WTC11 (cell line): ENCODE measurements around the gene C2orf92. TPM values are rescaled to one million over a fixed set of nuclear protein-coding genes. Genes with fewer than 3 reads are reported as not detected.

Experiments
- ATAC-seq: fragments of 200-7000 bp; cut with Tn5 transposase; 2 replicates; pipeline ENCODE4 v1.10.0; 2021; ENCODE audit warnings: mild to moderate bottlenecking, moderate library complexity
- CTCF ChIA-PET: fragments of 300-600 bp; sonication (Branson Sonifier 250); formaldehyde crosslinking; loops from one replicate; lab custom pipeline; 2021; ENCODE audit warnings: antibody characterized with exemption; lab: Charles Lee
- POLR2A ChIA-PET: fragments of 350-600 bp; sonication (Branson Sonifier 250); formaldehyde crosslinking; loops from one replicate; lab custom pipeline; 2021; ENCODE audit warnings: antibody characterized with exemption; lab: Charles Lee
- DNase-seq: peaks from one replicate; pipeline ENCODE4 v3.0.0; 2021; ENCODE audit warnings: low spot score
- H3K27ac Mint-ChIP-seq: 2 replicates; pipeline ENCODE4 v1.8.0; 2021; ENCODE audit warnings: mixed read lengths
- H3K27me3 Mint-ChIP-seq: 2 replicates; pipeline ENCODE4 v1.8.0; 2021; ENCODE audit warnings: low read depth, mild to moderate bottlenecking, moderate library complexity, mixed read lengths
- H3K36me3 Mint-ChIP-seq: 2 replicates; pipeline ENCODE4 v1.8.0; 2021; ENCODE audit warnings: mixed read lengths
- H3K4me1 Mint-ChIP-seq: 2 replicates; pipeline ENCODE4 v1.8.0; 2022; ENCODE audit warnings: mixed read lengths
- H3K4me3 Mint-ChIP-seq: 2 replicates; pipeline ENCODE4 v1.8.0; 2021; ENCODE audit warnings: mild to moderate bottlenecking, moderate library complexity, mixed read lengths
- H3K9me3 Mint-ChIP-seq: 2 replicates; pipeline ENCODE4 v1.8.0; 2021; ENCODE audit warnings: mixed read lengths
- AFF4 ChIP-seq: sonication (generic); formaldehyde crosslinking; IDR thresholded peaks from 2 replicates; pipeline ENCODE4 v1.8.1; 2023; ENCODE audit warnings: mild to moderate bottlenecking, missing genetic modification reagents, borderline replicate concordance
- ATF1 ChIP-seq: sonication (generic); formaldehyde crosslinking; IDR thresholded peaks from 2 replicates; pipeline ENCODE4 v1.8.1; 2023; ENCODE audit warnings: mild to moderate bottlenecking, moderate library complexity, missing genetic modification reagents
- ATF2 ChIP-seq: sonication (generic); formaldehyde crosslinking; IDR thresholded peaks from 2 replicates; pipeline ENCODE4 v1.8.1; 2022; ENCODE audit warnings: low read depth, missing genetic modification reagents, borderline replicate concordance
- CREB1 ChIP-seq: sonication (generic); formaldehyde crosslinking; IDR thresholded peaks from 2 replicates; pipeline ENCODE4 v1.8.0; 2023; ENCODE audit warnings: mild to moderate bottlenecking, missing genetic modification reagents
- E2F1 ChIP-seq: sonication (generic); formaldehyde crosslinking; IDR thresholded peaks from 2 replicates; pipeline ENCODE4 v1.8.0; 2022; ENCODE audit warnings: mild to moderate bottlenecking, missing genetic modification reagents
- ELF4 ChIP-seq: sonication (generic); formaldehyde crosslinking; IDR thresholded peaks from 2 replicates; pipeline ENCODE4 v1.8.1; 2022; ENCODE audit warnings: low read depth, mild to moderate bottlenecking, moderate library complexity, missing genetic modification reagents
- FOXP1 ChIP-seq: sonication (generic); formaldehyde crosslinking; IDR thresholded peaks from 2 replicates; pipeline ENCODE4 v1.8.0; 2022; ENCODE audit warnings: missing genetic modification reagents, mild to moderate bottlenecking, moderate library complexity, borderline replicate concordance
- GABPB1 ChIP-seq: sonication (generic); formaldehyde crosslinking; IDR thresholded peaks from 2 replicates; pipeline ENCODE4 v1.8.1; 2023; ENCODE audit warnings: mild to moderate bottlenecking, missing genetic modification reagents
- HMGXB4 ChIP-seq: sonication (generic); formaldehyde crosslinking; IDR thresholded peaks from 2 replicates; pipeline ENCODE4 v1.8.1; 2023; ENCODE audit warnings: mild to moderate bottlenecking, moderate library complexity, missing genetic modification reagents
- NR2C2 ChIP-seq: sonication (generic); formaldehyde crosslinking; IDR thresholded peaks from 2 replicates; pipeline ENCODE4 v1.8.0; 2022; ENCODE audit warnings: mild to moderate bottlenecking, missing genetic modification reagents
- OVOL2 ChIP-seq: fragments of 250-450 bp; sonication (Bioruptor Pico); IDR thresholded peaks from 2 replicates; pipeline ENCODE4 v1.9.0; 2021; ENCODE audit warnings: mild to moderate bottlenecking, borderline replicate concordance
- PRRX2 ChIP-seq: fragments of 250-450 bp; sonication (Bioruptor Pico); IDR thresholded peaks from 2 replicates; pipeline ENCODE4 v1.8.0; 2021; ENCODE audit warnings: mild to moderate bottlenecking
- RELA ChIP-seq: sonication (generic); formaldehyde crosslinking; IDR thresholded peaks from 2 replicates; pipeline ENCODE4 v1.8.1; 2022; ENCODE audit warnings: missing genetic modification reagents, mild to moderate bottlenecking, borderline replicate concordance
- SMAD3 ChIP-seq: sonication (generic); formaldehyde crosslinking; IDR thresholded peaks from 2 replicates; pipeline ENCODE4 v1.8.0; 2022; ENCODE audit warnings: missing genetic modification reagents, mild to moderate bottlenecking, borderline replicate concordance
- SMAD4 ChIP-seq: sonication (generic); formaldehyde crosslinking; IDR thresholded peaks from 2 replicates; pipeline ENCODE4 v1.8.0; 2022; ENCODE audit warnings: mild to moderate bottlenecking, missing genetic modification reagents
- TCF7 ChIP-seq: sonication (generic); formaldehyde crosslinking; IDR thresholded peaks from 2 replicates; pipeline ENCODE4 v1.8.0; 2022; ENCODE audit warnings: mild to moderate bottlenecking, low read depth, missing genetic modification reagents, moderate library complexity
- TEAD4 ChIP-seq: sonication (generic); formaldehyde crosslinking; IDR thresholded peaks from 2 replicates; pipeline ENCODE4 v1.8.0; 2022; ENCODE audit warnings: mild to moderate bottlenecking, missing genetic modification reagents
- TP53 ChIP-seq: sonication (generic); formaldehyde crosslinking; IDR thresholded peaks from 2 replicates; pipeline ENCODE4 v1.8.1; 2023; ENCODE audit warnings: mild to moderate bottlenecking, missing genetic modification reagents
- USF1 ChIP-seq: sonication (generic); formaldehyde crosslinking; IDR thresholded peaks from 2 replicates; pipeline ENCODE4 v1.8.0; 2022; ENCODE audit warnings: mild to moderate bottlenecking, missing genetic modification reagents
- ZNF121 ChIP-seq: sonication (generic); formaldehyde crosslinking; IDR thresholded peaks from 2 replicates; pipeline ENCODE4 v1.8.0; 2023; ENCODE audit warnings: missing genetic modification reagents
- ZNF263 ChIP-seq: sonication (generic); formaldehyde crosslinking; IDR thresholded peaks from 2 replicates; pipeline ENCODE4 v1.8.1; 2022; ENCODE audit warnings: low read depth, mild to moderate bottlenecking, moderate library complexity, missing genetic modification reagents
- ZNF281 ChIP-seq: sonication (generic); formaldehyde crosslinking; IDR thresholded peaks from 2 replicates; pipeline ENCODE4 v1.8.0; 2023; ENCODE audit warnings: mild to moderate bottlenecking, missing genetic modification reagents
- ZNF423 ChIP-seq: fragments of 250-450 bp; sonication (Bioruptor Pico); IDR thresholded peaks from 2 replicates; pipeline ENCODE4 v2.1.2; 2022; ENCODE audit warnings: mild to moderate bottlenecking, moderate library complexity
- ZSCAN18 ChIP-seq: fragments of 250-450 bp; sonication (Bioruptor Pico); IDR thresholded peaks from 2 replicates; pipeline ENCODE4 v2.1.2; 2022; ENCODE audit warnings: mild to moderate bottlenecking, moderate library complexity
- total RNA-seq: library from RNA; stranded (reverse); gene quantifications from 3 replicates; pipeline ENCODE4 v1.2.3, GENCODE V29; 2021

C2orf92 gene
- total RNA-seq, 1 experiment from 2014 or later = 5.2 TPM

GRCh38 chr2:97676620-97677019 lies 7.1 kb downstream of the C2orf92 start:
- Mint-ChIP-seq H3K27ac (no peak overlapping the region), H3K4me1 (peaks cover 21% of the 10 kb centered on the region), H3K27me3 (no peaks in the 10 kb centered on the region; the same call in 1 of the 2 replicates), H3K4me3 (no peak overlapping the region), H3K36me3 (peaks cover 20% of the 10 kb centered on the region), H3K9me3 (peaks cover 21% of the 10 kb centered on the region)
- DNase-seq (no peak), ATAC-seq (no peak)
- ChIA-PET CTCF (interaction anchor here (0.9 to 1.7 kb wide), 2 partner anchors 21 to 72 kb away, joined by 4 read pairs; no protein-coding TSS in a partner anchor), POLR2A (interaction anchor here (0.6 kb wide), 1 partner anchor 10 kb away, joined by 6 read pairs; no protein-coding TSS in a partner anchor)
- TF ChIP-seq FOXP1 (CRISPR knock-in tag) (no peak), ZNF423 (CRISPR knock-in tag) (no peak), ZSCAN18 (no peak), ELF4 (CRISPR knock-in tag) (no peak), PRRX2 (no peak), SMAD3 (CRISPR knock-in tag) (no peak), RELA (no peak), CREB1 (CRISPR knock-in tag) (no peak), TP53 (CRISPR knock-in tag) (no peak), ZNF263 (no peak), ATF2 (CRISPR knock-in tag) (no peak), E2F1 (no peak), TEAD4 (CRISPR knock-in tag) (no peak), GABPB1 (CRISPR knock-in tag) (no peak), SMAD4 (CRISPR knock-in tag) (no peak)

GRCh38 chr2:97677480-97677879 lies 8.0 kb downstream of the C2orf92 start:
- Mint-ChIP-seq H3K27me3 (no peaks in the 10 kb centered on the region; the same call in 1 of the 2 replicates), H3K4me1 (peaks cover 21% of the 10 kb centered on the region), H3K27ac (no peak overlapping the region), H3K9me3 (peaks cover 30% of the 10 kb centered on the region), H3K4me3 (no peak overlapping the region), H3K36me3 (peaks cover 20% of the 10 kb centered on the region)
- ATAC-seq (no peak), DNase-seq (no peak)
- ChIA-PET POLR2A (no interaction called here), CTCF (interaction anchor here (0.9 kb wide), 1 partner anchor 71 kb away, joined by 4 read pairs; no protein-coding TSS in a partner anchor)
- TF ChIP-seq ATF1 (no peak), USF1 (CRISPR knock-in tag) (no peak), TCF7 (CRISPR knock-in tag) (no peak), HMGXB4 (no peak), ZNF121 (CRISPR knock-in tag) (no peak), AFF4 (CRISPR knock-in tag) (no peak), OVOL2 (CRISPR knock-in tag) (no peak), NR2C2 (CRISPR knock-in tag) (no peak), ZNF281 (CRISPR knock-in tag) (no peak)
